Lung (tissue), 12 donors: ENCODE measurements around the gene MAPKAP1. TPM values are rescaled to one million over a fixed set of nuclear protein-coding genes. Genes with fewer than 3 reads are reported as not detected.

ENCODE experiments used
- ATAC-seq: fragments of 200-7000 bp; cut with Tn5 transposase; one replicate; pipeline ENCODE4 v1.9.1; 2020; ENCODE audit warnings: moderate number of reproducible peaks; ENCODE audit not compliant: insufficient read depth, low FRiP score
- DNase-seq, 3 donors: peaks; one replicate each; pipeline ENCODE4 v3.0.0-alpha.2; 2013 to 2017
- H3K27ac ChIP-seq, 2 donors: one replicate each; pipeline ENCODE4 v1.5.1; 2013; ENCODE audit warnings: mild to moderate bottlenecking in 2 of 2, moderate library complexity in 2 of 2, control low read depth in 1 of 2, inconsistent platforms in 1 of 2, low read depth in 1 of 2, low read length in 1 of 2
- H3K27me3 ChIP-seq, 3 donors: one replicate each; pipeline ENCODE4 v1.5.1; 2013; ENCODE audit warnings: low read length in 2 of 3; ENCODE audit not compliant: control insufficient read depth in 3 of 3, insufficient read depth in 3 of 3
- H3K36me3 ChIP-seq, 4 donors: one replicate each; pipeline ENCODE4 v1.5.1; 2013; ENCODE audit warnings: low read length in 4 of 4, mild to moderate bottlenecking in 1 of 4, moderate library complexity in 1 of 4; ENCODE audit not compliant: control insufficient read depth in 4 of 4, insufficient read depth in 4 of 4
- H3K4me1 ChIP-seq, 5 donors: one replicate each; pipeline ENCODE4 v1.5.1; 2013; ENCODE audit warnings: low read length in 5 of 5, mild to moderate bottlenecking in 2 of 5, moderate library complexity in 1 of 5; ENCODE audit not compliant: control insufficient read depth in 5 of 5, insufficient read depth in 5 of 5
- H3K4me3 ChIP-seq: one replicate; pipeline ENCODE4 v1.5.1; 2013; ENCODE audit warnings: mild to moderate bottlenecking, control low read depth, moderate library complexity
- H3K9ac ChIP-seq, 2 donors: one replicate each; pipeline ENCODE4 v1.5.1; 2013; ENCODE audit warnings: low read length in 2 of 2, control low read depth in 1 of 2; ENCODE audit not compliant: insufficient read depth in 1 of 2
- H3K9me3 ChIP-seq, 4 donors: one replicate each; pipeline ENCODE4 v1.5.1; 2013; ENCODE audit warnings: low read length in 3 of 4, mild to moderate bottlenecking in 1 of 4, moderate library complexity in 1 of 4; ENCODE audit not compliant: control insufficient read depth in 4 of 4, insufficient read depth in 3 of 4
- CTCF ChIP-seq: IDR thresholded peaks from 2 replicates; pipeline ENCODE4 v1.5.1; 2012; ENCODE audit warnings: mild to moderate bottlenecking; ENCODE audit errors: control extremely low read depth, extremely low read depth
- WGBS, 2 donors: extraction: QIAGEN DNeasy Blood & Tissue Kit; methylation state at CpG; one replicate each; pipeline ENCODE4 v1.1.7; 2013; 5-methylcytosine and 5-hydroxymethylcytosine counted together
- polyA plus RNA-seq, 2 donors: library from polyadenylated mRNA; stranded (reverse); fragments of 200-250 nt; gene quantifications; one replicate each; pipeline ENCODE4 v1.2.1, GENCODE V29; 2013
- total RNA-seq, 2 donors: library from RNA; depleted of rRNA in 1 of 2; stranded (reverse); fragments of >200 nt in 1 of 2; gene quantifications; one replicate each; pipeline ENCODE4 v1.2.1, GENCODE V29; 2014 to 2021
- donor health status: control.
- donor health status: control.
- donor health status: Bipolar disorder and iron deficiency.
- donor health status: healthy.
- donor health status: DM: yes; HTN: yes; CAD: no.

Gene MAPKAP1
- total and polyA plus RNA-seq, 4 donors = 53.0 to 83.3 (median 66.7) TPM

- H3K27me3 ChIP-seq = no peaks in the 10 kb centered on the region
- no peak for ATAC-seq
- no peak overlapping the region for H3K4me3 ChIP-seq
- peaks cover 0 to 17% (median 7%) of the 10 kb centered on the region in 5 donors for H3K4me1 ChIP-seq
- H3K9ac ChIP-seq = no peak overlapping the region
- H3K27ac ChIP-seq = no peak overlapping the region
- DNase-seq = no peak
- no peak for TF ChIP-seq CTCF
- no peaks in the 10 kb centered on the region for H3K9me3 ChIP-seq
- 55 to 71% methylated on average over 6 of the region's 6 CpGs for WGBS, 2 donors
- H3K36me3 ChIP-seq = peaks cover 0 to 4% (median 0%) of the 10 kb centered on the region in 4 donors
Observed at GRCh38 chr9:125652759-125653158, 54.2 kb downstream of the MAPKAP1 start.

- DNase-seq (no peak), ATAC-seq (no peak)
- 70 to 75% methylated on average over 2 of the region's 2 CpGs for WGBS, 2 donors
- Histone ChIP-seq H3K4me1 (peaks cover 0 to 17% (median 7%) of the 10 kb centered on the region in 5 donors), H3K4me3 (no peak overlapping the region), H3K9ac (no peak overlapping the region), H3K36me3 (peaks cover 0 to 4% (median 0%) of the 10 kb centered on the region in 4 donors), H3K27ac (no peak overlapping the region), H3K9me3 (no peaks in the 10 kb centered on the region), H3K27me3 (no peaks in the 10 kb centered on the region)
- no peak for TF ChIP-seq CTCF
Observed at GRCh38 chr9:125652233-125652594, 54.8 kb downstream of the MAPKAP1 start.

- WGBS, 2 donors = 82% methylated on average over 7 of the region's 7 CpGs
- H3K4me1 ChIP-seq = peaks cover 0 to 21% (median 7%) of the 10 kb centered on the region in 5 donors
- H3K36me3 ChIP-seq = peaks cover 0 to 3% (median 0%) of the 10 kb centered on the region in 4 donors
- H3K9ac ChIP-seq = no peak overlapping the region
- no peak overlapping the region for H3K4me3 ChIP-seq
- no peak for ATAC-seq
- DNase-seq = peak in 2 of 3 donors; percentile 55 to 56
- no peak overlapping the region for H3K27ac ChIP-seq
- H3K27me3 ChIP-seq = no peaks in the 10 kb centered on the region
- TF ChIP-seq CTCF = no peak
- no peaks in the 10 kb centered on the region for H3K9me3 ChIP-seq
Observed at GRCh38 chr9:125651576-125652232, 55.3 kb downstream of the MAPKAP1 start.
